ENCODE data around the gene CNKSR3.

CNKSR3 gene

DNA sequence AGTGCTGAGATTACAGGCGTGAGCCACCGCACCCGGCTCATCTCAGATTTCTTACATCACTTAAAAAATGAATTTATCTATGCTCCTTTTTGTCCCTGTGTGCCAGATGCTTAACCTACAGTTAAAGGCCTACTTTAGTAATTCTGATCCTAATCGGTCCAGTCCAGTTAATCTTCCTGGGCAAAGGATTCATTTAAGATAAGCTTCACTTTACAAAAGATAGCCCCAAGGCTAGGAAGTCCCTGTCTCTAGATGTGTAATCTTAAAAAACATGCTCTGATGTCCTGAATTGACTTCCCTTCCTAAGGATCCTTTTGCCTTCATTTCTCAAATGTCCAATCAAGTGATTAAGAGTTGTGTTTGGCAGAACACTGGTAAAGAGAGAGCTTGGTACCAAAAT is 85.5 kb downstream of the CNKSR3 start:
- TF ChIP-seq SPI1 (IDR thresholded peaks at IDR 0.05; ENCODE audit: borderline replicate concordance, low read depth), result no peak
- TF ChIP-seq, protein P1, sequence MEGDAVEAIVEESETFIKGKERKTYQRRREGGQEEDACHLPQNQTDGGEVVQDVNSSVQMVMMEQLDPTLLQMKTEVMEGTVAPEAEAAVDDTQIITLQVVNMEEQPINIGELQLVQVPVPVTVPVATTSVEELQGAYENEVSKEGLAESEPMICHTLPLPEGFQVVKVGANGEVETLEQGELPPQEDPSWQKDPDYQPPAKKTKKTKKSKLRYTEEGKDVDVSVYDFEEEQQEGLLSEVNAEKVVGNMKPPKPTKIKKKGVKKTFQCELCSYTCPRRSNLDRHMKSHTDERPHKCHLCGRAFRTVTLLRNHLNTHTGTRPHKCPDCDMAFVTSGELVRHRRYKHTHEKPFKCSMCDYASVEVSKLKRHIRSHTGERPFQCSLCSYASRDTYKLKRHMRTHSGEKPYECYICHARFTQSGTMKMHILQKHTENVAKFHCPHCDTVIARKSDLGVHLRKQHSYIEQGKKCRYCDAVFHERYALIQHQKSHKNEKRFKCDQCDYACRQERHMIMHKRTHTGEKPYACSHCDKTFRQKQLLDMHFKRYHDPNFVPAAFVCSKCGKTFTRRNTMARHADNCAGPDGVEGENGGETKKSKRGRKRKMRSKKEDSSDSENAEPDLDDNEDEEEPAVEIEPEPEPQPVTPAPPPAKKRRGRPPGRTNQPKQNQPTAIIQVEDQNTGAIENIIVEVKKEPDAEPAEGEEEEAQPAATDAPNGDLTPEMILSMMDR (IDR thresholded peaks at IDR 0.05; ENCODE audit: insufficient read depth, low read length), result no peak
- TF ChIP-seq, protein P2, sequence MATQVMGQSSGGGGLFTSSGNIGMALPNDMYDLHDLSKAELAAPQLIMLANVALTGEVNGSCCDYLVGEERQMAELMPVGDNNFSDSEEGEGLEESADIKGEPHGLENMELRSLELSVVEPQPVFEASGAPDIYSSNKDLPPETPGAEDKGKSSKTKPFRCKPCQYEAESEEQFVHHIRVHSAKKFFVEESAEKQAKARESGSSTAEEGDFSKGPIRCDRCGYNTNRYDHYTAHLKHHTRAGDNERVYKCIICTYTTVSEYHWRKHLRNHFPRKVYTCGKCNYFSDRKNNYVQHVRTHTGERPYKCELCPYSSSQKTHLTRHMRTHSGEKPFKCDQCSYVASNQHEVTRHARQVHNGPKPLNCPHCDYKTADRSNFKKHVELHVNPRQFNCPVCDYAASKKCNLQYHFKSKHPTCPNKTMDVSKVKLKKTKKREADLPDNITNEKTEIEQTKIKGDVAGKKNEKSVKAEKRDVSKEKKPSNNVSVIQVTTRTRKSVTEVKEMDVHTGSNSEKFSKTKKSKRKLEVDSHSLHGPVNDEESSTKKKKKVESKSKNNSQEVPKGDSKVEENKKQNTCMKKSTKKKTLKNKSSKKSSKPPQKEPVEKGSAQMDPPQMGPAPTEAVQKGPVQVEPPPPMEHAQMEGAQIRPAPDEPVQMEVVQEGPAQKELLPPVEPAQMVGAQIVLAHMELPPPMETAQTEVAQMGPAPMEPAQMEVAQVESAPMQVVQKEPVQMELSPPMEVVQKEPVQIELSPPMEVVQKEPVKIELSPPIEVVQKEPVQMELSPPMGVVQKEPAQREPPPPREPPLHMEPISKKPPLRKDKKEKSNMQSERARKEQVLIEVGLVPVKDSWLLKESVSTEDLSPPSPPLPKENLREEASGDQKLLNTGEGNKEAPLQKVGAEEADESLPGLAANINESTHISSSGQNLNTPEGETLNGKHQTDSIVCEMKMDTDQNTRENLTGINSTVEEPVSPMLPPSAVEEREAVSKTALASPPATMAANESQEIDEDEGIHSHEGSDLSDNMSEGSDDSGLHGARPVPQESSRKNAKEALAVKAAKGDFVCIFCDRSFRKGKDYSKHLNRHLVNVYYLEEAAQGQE (IDR thresholded peaks at IDR 0.05; ENCODE audit: insufficient replicate concordance, low read depth), result no peak
- Histone ChIP-seq H3K27me3 (ENCODE audit: insufficient read depth, poor library complexity, severe bottlenecking) (no peaks in the 10 kb centered on the region), H3K4me3 (replicated peaks; ENCODE audit: insufficient read depth, low read length) (no peak overlapping the region), H3K27ac (replicated peaks) (no peak overlapping the region)
- DNase-seq (ENCODE audit: low read depth in 1 of 2, low spot score in 1 of 2), result no peak

DNA sequence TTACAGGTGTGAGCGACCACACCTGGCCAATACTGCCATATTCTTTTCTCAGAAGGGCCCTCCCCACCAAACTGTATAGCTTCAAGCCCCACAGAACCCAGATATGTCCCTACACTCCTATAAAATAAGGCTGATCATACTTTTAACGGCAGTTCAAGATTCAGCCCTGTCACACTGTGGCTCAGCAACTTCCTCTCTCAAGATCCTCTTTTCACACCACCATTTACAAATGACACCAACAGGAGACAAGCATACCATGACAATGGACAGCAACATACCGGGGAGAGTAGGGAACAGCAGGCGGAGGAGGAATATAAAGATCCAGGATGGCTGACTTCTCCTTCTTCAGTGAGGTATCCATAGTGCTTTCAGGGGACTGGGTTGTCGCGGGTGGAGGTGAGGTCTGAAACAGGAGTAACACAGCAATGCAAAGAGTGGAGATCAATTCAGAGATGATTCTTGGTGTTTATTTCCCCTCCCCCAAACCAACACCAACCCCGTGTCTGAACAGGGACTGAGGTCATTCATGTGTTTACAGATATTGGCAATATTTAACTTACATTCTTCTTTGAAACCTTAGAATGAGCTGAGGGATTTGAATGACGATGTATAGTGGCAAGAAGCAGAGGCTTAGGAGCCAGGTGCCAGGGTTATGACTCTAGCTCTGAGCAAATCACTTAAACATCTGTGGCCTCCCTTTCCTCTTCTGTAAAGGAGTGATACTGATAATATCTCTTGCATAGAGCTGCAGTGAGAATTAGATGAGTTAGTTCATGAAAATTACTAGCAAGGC is 96.3 kb downstream of the CNKSR3 start:
- DNase-seq (ENCODE audit: low read depth in 1 of 2, low spot score in 1 of 2), result peak; percentile 38 to 75
- H3K27ac ChIP-seq (replicated peaks), result peak overlapping the region; percentile 46
- H3K4me3 ChIP-seq (replicated peaks; ENCODE audit: insufficient read depth, low read length), result no peak overlapping the region
- H3K27me3 ChIP-seq (ENCODE audit: insufficient read depth, poor library complexity, severe bottlenecking), result no peaks in the 10 kb centered on the region
- TF ChIP-seq SPI1 (IDR thresholded peaks at IDR 0.05; ENCODE audit: borderline replicate concordance, low read depth), result peak; percentile 90
- TF ChIP-seq, protein P1 (IDR thresholded peaks at IDR 0.05; ENCODE audit: insufficient read depth, low read length), result no peak
- TF ChIP-seq, protein P2 (IDR thresholded peaks at IDR 0.05; ENCODE audit: insufficient replicate concordance, low read depth), result peak; percentile 73
- TF ChIP-seq GABPA (IDR thresholded peaks at IDR 0.05; ENCODE audit: low read depth), result no peak
- no peak for TF ChIP-seq POLR2AphosphoS5 (IDR thresholded peaks at IDR 0.05; ENCODE audit: low read depth)

DNA sequence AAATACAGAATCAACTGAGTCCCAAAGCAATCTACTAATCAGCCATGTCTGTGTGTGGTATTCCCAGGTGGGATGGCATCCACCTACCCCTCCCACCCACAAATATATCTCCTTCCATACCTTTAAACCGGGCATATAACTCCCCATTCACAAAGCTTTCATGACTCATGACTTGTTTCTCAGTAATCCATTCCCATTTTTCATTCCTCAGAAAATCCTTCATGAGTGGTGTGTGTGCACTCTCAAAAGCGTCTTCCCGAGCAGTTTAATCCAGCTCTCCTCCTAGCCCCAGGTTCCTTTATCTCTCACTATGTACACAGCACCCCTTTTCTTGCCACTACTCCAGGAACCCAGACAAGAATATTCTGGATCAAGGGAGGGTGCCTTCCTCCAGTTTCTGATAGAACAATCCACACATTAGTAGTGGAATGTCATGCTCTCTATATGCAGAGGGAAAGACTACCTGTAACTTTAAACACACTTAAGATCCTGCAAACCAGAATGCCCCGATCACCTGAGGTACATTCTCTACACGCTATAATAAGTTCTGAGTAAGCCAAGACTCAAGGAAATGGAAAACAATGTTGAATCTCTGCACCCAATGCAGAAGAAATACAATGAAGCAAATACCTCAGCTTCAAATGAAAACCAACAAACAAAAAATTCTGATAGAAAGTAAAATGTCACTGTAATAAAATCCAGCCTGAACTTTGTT is 98.2 kb downstream of the CNKSR3 start:
- TF ChIP-seq POLR2AphosphoS5 (IDR thresholded peaks at IDR 0.05; ENCODE audit: low read depth) (no peak), SPI1 (IDR thresholded peaks at IDR 0.05; ENCODE audit: borderline replicate concordance, low read depth) (no peak), GABPA (IDR thresholded peaks at IDR 0.05; ENCODE audit: low read depth) (no peak)
- TF ChIP-seq, protein P1 (IDR thresholded peaks at IDR 0.05; ENCODE audit: insufficient read depth, low read length), result no peak
- TF ChIP-seq, protein P2 (IDR thresholded peaks at IDR 0.05; ENCODE audit: insufficient replicate concordance, low read depth), result no peak
- Histone ChIP-seq H3K27me3 (ENCODE audit: insufficient read depth, poor library complexity, severe bottlenecking) (no peaks in the 10 kb centered on the region), H3K27ac (replicated peaks) (no peak overlapping the region), H3K4me3 (replicated peaks; ENCODE audit: insufficient read depth, low read length) (no peak overlapping the region)
- DNase-seq (ENCODE audit: low read depth in 1 of 2, low spot score in 1 of 2), result no peak

Data from HL-60 (cell line).